ENCODE data around the gene PDE2A.

DNA sequence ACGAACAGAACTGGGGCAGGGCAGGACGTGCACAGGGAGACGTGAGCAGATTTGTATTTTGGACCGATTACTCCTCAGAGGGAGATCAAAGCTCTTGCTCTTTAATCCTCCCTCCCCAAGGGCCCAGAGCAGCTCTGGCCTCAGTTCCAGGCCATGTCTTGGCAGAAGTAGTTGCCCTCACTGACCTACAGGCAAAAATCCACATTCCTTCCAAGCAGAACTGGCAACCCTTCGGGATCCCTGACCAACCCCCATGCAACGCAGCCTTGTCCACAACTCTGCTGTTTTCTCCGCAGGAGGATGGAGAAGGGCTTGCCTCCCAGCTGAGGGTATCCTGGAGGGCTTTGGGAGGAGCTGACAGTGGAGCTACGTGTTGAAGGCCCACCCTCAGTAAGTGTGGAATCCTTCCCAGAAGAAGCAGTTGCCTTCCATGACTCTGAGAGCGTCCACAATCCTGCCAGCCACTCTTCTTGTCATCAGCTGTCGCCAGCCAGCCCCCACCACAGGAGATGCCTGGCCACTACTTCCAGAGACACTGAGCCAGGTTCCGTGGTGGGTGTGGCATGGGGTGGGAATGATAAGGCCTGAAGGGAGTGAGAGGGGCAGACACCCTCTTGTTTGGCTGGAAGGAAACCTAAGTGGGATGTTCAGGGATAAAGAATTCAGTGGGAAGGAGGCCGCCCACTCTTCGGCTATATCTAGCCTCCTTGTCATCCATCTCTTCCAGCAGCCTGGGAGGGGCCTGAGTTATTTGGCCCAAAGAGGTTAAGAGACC lies 68.1 kb downstream of the PDE2A start:
- TF ChIP-seq CTCF (IDR thresholded peaks at IDR 0.05) (no peak), POLR2A (IDR thresholded peaks at IDR 0.05) (no peak)
